Liver (tissue), 9 donors: ENCODE data around the gene ATP2B2. TPM values are rescaled to one million over a fixed set of nuclear protein-coding genes. Genes with fewer than 3 reads are reported as not detected.

Source experiments
- DNase-seq: peaks from one replicate; pipeline ENCODE4 v3.0.0-alpha.2; 2017; ENCODE audit warnings: low spot score
- H3K27ac ChIP-seq, 2 donors: one replicate each; pipeline ENCODE4 v1.7.0; 2013; ENCODE audit warnings: inconsistent platforms in 2 of 2, low read length in 2 of 2, control low read depth in 1 of 2, low read depth in 1 of 2, mild to moderate bottlenecking in 1 of 2
- H3K27me3 ChIP-seq, 4 donors: one replicate each; pipeline versions ENCODE4 v1.6.1 to v1.7.0; 2013; ENCODE audit warnings: low read length in 3 of 4, inconsistent platforms in 1 of 4, mild to moderate bottlenecking in 1 of 4, moderate library complexity in 1 of 4; ENCODE audit not compliant: control insufficient read depth in 4 of 4, insufficient read depth in 4 of 4
- H3K36me3 ChIP-seq, 4 donors: one replicate each; pipeline versions ENCODE4 v1.6.1 to v1.7.0; 2013; ENCODE audit warnings: low read length in 3 of 4, mild to moderate bottlenecking in 3 of 4, low read depth in 1 of 4, moderate library complexity in 1 of 4; ENCODE audit not compliant: control insufficient read depth in 4 of 4, insufficient read depth in 3 of 4
- H3K4me1 ChIP-seq, 4 donors: one replicate each; pipeline versions ENCODE4 v1.6.1 to v1.7.0; 2013; ENCODE audit warnings: low read length in 3 of 4, mild to moderate bottlenecking in 3 of 4, moderate library complexity in 1 of 4; ENCODE audit not compliant: control insufficient read depth in 4 of 4, insufficient read depth in 4 of 4
- H3K4me3 ChIP-seq, 3 donors: one replicate each; pipeline versions ENCODE4 v1.6.1 to v1.7.0; 2013; ENCODE audit warnings: low read length in 3 of 3, control low read depth in 1 of 3, low read depth in 1 of 3, mild to moderate bottlenecking in 1 of 3
- H3K9ac ChIP-seq, 2 donors: one replicate each; pipeline ENCODE4 v1.7.0; 2013; ENCODE audit warnings: low read length in 2 of 2, mild to moderate bottlenecking in 2 of 2, moderate library complexity in 2 of 2, control low read depth in 1 of 2, low read depth in 1 of 2
- H3K9me3 ChIP-seq, 4 donors: one replicate each; pipeline versions ENCODE4 v1.6.1 to v1.7.0; 2013; ENCODE audit warnings: low read length in 3 of 4; ENCODE audit not compliant: control insufficient read depth in 4 of 4
- EGR1 ChIP-seq, 2 donors: IDR thresholded peaks; 2 replicates each; pipeline ENCODE4 v1.6.1; 2016 to 2018; ENCODE audit warnings: antibody characterized with exemption in 2 of 2, low read depth in 2 of 2
- FOXA1 ChIP-seq: IDR thresholded peaks from 2 replicates; pipeline ENCODE4 v1.6.1; 2016; ENCODE audit warnings: antibody characterized with exemption
- FOXA2 ChIP-seq: IDR thresholded peaks from 2 replicates; pipeline ENCODE4 v1.6.1; 2016; ENCODE audit warnings: antibody characterized with exemption
- GABPA ChIP-seq, 2 donors: IDR thresholded peaks in 1 of 2; conservative IDR thresholded peaks in 1 of 2; 2 replicates each; pipeline ENCODE4 v1.6.1; 2016; ENCODE audit warnings: antibody characterized with exemption in 2 of 2, mild to moderate bottlenecking in 1 of 2, moderate library complexity in 1 of 2
- HNF4A ChIP-seq, 2 donors: conservative IDR thresholded peaks; 2 replicates each; pipeline ENCODE4 v1.6.1; 2016; ENCODE audit warnings: antibody characterized with exemption in 2 of 2, mild to moderate bottlenecking in 2 of 2
- HNF4G ChIP-seq: IDR thresholded peaks from 2 replicates; pipeline ENCODE4 v1.6.1; 2016; ENCODE audit warnings: antibody characterized with exemption
- JUND ChIP-seq, 2 donors: IDR thresholded peaks; 2 replicates each; pipeline ENCODE4 v1.6.1; 2016; ENCODE audit warnings: antibody characterized with exemption in 2 of 2
- NR2F2 ChIP-seq: IDR thresholded peaks from 2 replicates; pipeline ENCODE4 v1.6.1; 2016; ENCODE audit warnings: antibody characterized with exemption
- RAD21 ChIP-seq, 2 donors: IDR thresholded peaks; 2 replicates each; pipeline ENCODE4 v1.6.1; 2016; ENCODE audit warnings: antibody characterized with exemption in 2 of 2, mild to moderate bottlenecking in 2 of 2
- RXRA ChIP-seq, 2 donors: IDR thresholded peaks; 2 replicates each; pipeline ENCODE4 v1.6.1; 2017 to 2018; ENCODE audit warnings: antibody characterized with exemption in 2 of 2, mild to moderate bottlenecking in 1 of 2
- SP1 ChIP-seq: IDR thresholded peaks from 2 replicates; pipeline ENCODE4 v1.6.1; 2018; ENCODE audit warnings: antibody characterized with exemption, mild to moderate bottlenecking
- TAF1 ChIP-seq: conservative IDR thresholded peaks from 2 replicates; pipeline ENCODE4 v1.6.1; 2016; ENCODE audit warnings: antibody characterized with exemption, mild to moderate bottlenecking
- YY1 ChIP-seq: IDR thresholded peaks from 2 replicates; pipeline ENCODE4 v1.6.1; 2016; ENCODE audit warnings: antibody characterized with exemption, mild to moderate bottlenecking
- WGBS: extraction: QIAGEN DNeasy Blood & Tissue Kit; methylation state at CpG from one replicate; pipeline ENCODE4 v1.1.7; 2013; 5-methylcytosine and 5-hydroxymethylcytosine counted together
- polyA plus RNA-seq, 2 donors: library from polyadenylated mRNA; stranded (reverse) in 1 of 2; unstranded in 1 of 2; fragments of 200-250 nt in 1 of 2; fragments of >200 nt in 1 of 2; fragmentation: Nextera tagmentation in 1 of 2; extraction: Ambion mirVana in 1 of 2; gene quantifications; one replicate each; pipeline versions ENCODE4 v1.2.1 to v1.2.3, GENCODE V29; 2013 to 2015
- total RNA-seq, 2 donors: library from RNA; depleted of rRNA; stranded (reverse); fragments of >200 nt; gene quantifications; one replicate each; pipeline ENCODE4 v1.2.3, GENCODE V29; 2014
- TF ChIP-seq, protein P1 (sequence below): fragments of 150-350 bp; IDR thresholded peaks from 2 replicates; pipeline ENCODE4 v1.5.1; 2017; ENCODE audit warnings: improper control_type of control experiment, low read depth, low read length; ENCODE audit not compliant: missing input control
- TF ChIP-seq, protein P2 (sequence below): IDR thresholded peaks from 2 replicates; pipeline ENCODE4 v1.6.1; 2016; ENCODE audit warnings: antibody characterized with exemption, mild to moderate bottlenecking
- TF ChIP-seq, protein P3 (sequence below): IDR thresholded peaks from 2 replicates; pipeline ENCODE4 v1.6.1; 2016; ENCODE audit warnings: antibody characterized with exemption
- TF ChIP-seq, protein P4 (sequence below): IDR thresholded peaks from 2 replicates; pipeline ENCODE4 v1.6.1; 2016; ENCODE audit warnings: antibody characterized with exemption
- TF ChIP-seq, protein P5 (sequence below): IDR thresholded peaks from 2 replicates; pipeline ENCODE4 v1.6.1; 2016; ENCODE audit warnings: antibody characterized with exemption
- donor health status: healthy.
- donor health status: healthy.
- donor health status: healthy.
- donor health status: healthy.
- donor health status: healthy.

Gene ATP2B2
- total and polyA plus RNA-seq, 4 donors = 10.4 to 27.8 (median 20.7) TPM

DNA sequence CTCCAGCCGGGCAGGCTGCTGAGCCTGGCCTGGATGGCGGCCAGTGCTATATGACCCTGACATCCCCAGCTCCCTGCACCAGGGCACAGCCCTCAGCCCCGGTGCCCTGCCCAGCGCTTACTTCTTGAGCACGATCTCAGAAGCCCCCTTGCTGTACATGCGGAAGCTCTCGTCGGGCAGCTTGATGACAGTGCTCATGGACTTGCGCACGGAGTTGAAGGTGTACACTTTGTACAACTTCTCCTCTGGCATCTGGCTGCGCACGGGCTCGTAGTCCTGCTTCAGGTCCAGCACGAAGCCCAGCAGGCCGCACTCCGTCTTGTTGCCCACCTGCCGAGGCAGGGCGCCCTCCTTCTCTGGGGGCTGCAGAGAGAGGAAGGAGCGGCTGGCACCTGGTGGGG lies 145.6 kb downstream of the ATP2B2 start:
- Histone ChIP-seq H3K27ac (no peak overlapping the region), H3K4me1 (no peaks in the 10 kb centered on the region), H3K27me3 (no peaks in the 10 kb centered on the region), H3K9ac (no peak overlapping the region), H3K4me3 (no peak overlapping the region), H3K36me3 (peaks cover 10 to 78% (median 32%) of the 10 kb centered on the region in 4 donors), H3K9me3 (no peaks in the 10 kb centered on the region)
- no peak for DNase-seq
- 96% methylated on average over 19 of the region's 19 CpGs for WGBS
- no peak for TF ChIP-seq FOXA2
- no peak for TF ChIP-seq FOXA1

DNA sequence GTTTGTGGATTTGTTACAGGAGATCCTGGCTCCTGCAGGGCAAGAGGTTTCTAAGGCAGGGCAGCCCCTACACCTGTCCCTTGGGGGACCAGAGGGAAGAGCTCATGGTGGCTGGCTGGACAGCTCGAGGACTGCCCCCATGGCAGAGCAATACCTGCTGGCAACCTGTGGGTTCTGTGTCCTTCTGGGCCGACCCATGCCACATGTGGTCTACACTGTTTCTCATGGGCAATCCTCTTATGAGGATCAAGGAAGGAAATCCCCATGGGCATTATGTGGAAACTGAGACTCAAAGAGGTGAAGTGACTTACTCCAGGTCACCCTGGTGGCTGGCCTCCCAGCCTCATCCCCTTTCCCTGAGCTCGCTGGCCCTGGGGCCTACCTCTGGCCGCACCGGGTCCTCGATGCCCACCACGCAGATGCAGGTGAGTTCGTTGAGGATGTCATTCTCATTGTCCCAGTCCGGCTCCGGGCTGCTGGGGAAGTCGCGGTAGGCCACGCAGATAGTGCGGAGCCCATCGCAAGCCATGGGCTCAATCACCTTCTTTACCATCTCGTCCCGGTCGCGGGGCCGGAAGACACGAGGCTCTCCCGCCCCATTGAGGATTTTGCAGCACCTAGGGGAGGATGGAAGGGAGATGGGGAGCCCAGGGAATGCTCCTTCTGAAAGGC lies 146.9 kb downstream of the ATP2B2 start:
- no peak for DNase-seq
- Histone ChIP-seq H3K9ac (no peak overlapping the region), H3K4me3 (no peak overlapping the region), H3K27me3 (no peaks in the 10 kb centered on the region), H3K36me3 (peaks cover 10 to 79% (median 34%) of the 10 kb centered on the region in 4 donors), H3K4me1 (no peaks in the 10 kb centered on the region), H3K27ac (no peak overlapping the region), H3K9me3 (no peaks in the 10 kb centered on the region)
- TF ChIP-seq RXRA (IDR thresholded peaks at IDR 0.05) = no peak
- no peak for TF ChIP-seq HNF4A (conservative IDR thresholded peaks at IDR 0.05)
- no peak for TF ChIP-seq SP1
- no peak for TF ChIP-seq RAD21 (IDR thresholded peaks at IDR 0.05)
- WGBS = 97% methylated on average over 22 of the region's 22 CpGs

DNA sequence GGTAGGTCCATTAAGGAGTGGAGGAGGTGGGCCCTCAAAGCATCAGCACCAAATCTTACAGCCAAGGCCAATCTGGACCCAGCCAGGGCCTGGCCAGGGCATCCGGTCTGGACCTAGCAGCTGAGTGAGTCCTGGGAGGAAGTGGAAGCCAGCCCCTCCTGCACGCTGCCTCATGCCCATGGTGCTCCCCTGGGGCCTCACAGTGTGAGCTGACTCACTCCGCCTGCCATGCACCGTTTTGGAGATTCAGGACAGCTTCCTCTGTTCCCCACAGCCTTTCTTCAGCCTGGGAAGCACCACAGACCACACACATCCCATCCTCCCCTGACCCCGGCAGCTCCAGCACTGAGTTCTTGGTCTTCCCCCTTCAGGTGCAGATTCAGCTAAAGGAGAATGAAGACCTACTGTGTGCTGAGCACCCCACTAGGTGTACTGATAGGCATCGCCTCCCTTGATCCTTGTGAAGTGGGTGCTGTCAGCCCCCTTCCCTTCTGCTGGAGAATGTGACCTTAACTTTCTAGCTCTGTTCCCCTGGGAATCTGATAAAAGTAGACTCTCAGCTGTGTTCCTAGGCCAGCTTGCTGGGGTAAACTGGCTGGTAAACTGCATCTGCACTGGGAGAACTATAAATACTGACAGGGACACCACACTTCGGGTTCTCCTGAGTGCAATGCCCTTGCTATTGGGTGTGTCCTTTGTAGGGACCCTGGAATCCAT lies 147.6 kb downstream of the ATP2B2 start:
- peaks cover 10 to 79% (median 32%) of the 10 kb centered on the region in 4 donors for H3K36me3 ChIP-seq
- TF ChIP-seq NR2F2 = no peak
- no peak for TF ChIP-seq RAD21 (IDR thresholded peaks at IDR 0.05)
- TF ChIP-seq, protein P1, sequence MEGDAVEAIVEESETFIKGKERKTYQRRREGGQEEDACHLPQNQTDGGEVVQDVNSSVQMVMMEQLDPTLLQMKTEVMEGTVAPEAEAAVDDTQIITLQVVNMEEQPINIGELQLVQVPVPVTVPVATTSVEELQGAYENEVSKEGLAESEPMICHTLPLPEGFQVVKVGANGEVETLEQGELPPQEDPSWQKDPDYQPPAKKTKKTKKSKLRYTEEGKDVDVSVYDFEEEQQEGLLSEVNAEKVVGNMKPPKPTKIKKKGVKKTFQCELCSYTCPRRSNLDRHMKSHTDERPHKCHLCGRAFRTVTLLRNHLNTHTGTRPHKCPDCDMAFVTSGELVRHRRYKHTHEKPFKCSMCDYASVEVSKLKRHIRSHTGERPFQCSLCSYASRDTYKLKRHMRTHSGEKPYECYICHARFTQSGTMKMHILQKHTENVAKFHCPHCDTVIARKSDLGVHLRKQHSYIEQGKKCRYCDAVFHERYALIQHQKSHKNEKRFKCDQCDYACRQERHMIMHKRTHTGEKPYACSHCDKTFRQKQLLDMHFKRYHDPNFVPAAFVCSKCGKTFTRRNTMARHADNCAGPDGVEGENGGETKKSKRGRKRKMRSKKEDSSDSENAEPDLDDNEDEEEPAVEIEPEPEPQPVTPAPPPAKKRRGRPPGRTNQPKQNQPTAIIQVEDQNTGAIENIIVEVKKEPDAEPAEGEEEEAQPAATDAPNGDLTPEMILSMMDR = no peak
- TF ChIP-seq RXRA (IDR thresholded peaks at IDR 0.05) = no peak
- TF ChIP-seq, protein P2, sequence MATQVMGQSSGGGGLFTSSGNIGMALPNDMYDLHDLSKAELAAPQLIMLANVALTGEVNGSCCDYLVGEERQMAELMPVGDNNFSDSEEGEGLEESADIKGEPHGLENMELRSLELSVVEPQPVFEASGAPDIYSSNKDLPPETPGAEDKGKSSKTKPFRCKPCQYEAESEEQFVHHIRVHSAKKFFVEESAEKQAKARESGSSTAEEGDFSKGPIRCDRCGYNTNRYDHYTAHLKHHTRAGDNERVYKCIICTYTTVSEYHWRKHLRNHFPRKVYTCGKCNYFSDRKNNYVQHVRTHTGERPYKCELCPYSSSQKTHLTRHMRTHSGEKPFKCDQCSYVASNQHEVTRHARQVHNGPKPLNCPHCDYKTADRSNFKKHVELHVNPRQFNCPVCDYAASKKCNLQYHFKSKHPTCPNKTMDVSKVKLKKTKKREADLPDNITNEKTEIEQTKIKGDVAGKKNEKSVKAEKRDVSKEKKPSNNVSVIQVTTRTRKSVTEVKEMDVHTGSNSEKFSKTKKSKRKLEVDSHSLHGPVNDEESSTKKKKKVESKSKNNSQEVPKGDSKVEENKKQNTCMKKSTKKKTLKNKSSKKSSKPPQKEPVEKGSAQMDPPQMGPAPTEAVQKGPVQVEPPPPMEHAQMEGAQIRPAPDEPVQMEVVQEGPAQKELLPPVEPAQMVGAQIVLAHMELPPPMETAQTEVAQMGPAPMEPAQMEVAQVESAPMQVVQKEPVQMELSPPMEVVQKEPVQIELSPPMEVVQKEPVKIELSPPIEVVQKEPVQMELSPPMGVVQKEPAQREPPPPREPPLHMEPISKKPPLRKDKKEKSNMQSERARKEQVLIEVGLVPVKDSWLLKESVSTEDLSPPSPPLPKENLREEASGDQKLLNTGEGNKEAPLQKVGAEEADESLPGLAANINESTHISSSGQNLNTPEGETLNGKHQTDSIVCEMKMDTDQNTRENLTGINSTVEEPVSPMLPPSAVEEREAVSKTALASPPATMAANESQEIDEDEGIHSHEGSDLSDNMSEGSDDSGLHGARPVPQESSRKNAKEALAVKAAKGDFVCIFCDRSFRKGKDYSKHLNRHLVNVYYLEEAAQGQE = no peak
- no peak for TF ChIP-seq HNF4A (conservative IDR thresholded peaks at IDR 0.05)
- TF ChIP-seq YY1 = no peak
- TF ChIP-seq, protein P3, sequence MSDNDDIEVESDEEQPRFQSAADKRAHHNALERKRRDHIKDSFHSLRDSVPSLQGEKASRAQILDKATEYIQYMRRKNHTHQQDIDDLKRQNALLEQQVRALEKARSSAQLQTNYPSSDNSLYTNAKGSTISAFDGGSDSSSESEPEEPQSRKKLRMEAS = no peak
- no peak for TF ChIP-seq FOXA1
- TF ChIP-seq, protein P4, sequence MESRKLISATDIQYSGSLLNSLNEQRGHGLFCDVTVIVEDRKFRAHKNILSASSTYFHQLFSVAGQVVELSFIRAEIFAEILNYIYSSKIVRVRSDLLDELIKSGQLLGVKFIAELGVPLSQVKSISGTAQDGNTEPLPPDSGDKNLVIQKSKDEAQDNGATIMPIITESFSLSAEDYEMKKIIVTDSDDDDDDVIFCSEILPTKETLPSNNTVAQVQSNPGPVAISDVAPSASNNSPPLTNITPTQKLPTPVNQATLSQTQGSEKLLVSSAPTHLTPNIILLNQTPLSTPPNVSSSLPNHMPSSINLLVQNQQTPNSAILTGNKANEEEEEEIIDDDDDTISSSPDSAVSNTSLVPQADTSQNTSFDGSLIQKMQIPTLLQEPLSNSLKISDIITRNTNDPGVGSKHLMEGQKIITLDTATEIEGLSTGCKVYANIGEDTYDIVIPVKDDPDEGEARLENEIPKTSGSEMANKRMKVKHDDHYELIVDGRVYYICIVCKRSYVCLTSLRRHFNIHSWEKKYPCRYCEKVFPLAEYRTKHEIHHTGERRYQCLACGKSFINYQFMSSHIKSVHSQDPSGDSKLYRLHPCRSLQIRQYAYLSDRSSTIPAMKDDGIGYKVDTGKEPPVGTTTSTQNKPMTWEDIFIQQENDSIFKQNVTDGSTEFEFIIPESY = no peak
- no peak for TF ChIP-seq EGR1 (IDR thresholded peaks at IDR 0.05; ENCODE audit: low read depth in 2 of 2)
- no peak for TF ChIP-seq GABPA (IDR thresholded peaks at IDR 0.05 in 1 of 2, conservative IDR thresholded peaks at IDR 0.05 in 1 of 2)
- TF ChIP-seq FOXA2 = no peak
- no peak for TF ChIP-seq HNF4G
- TF ChIP-seq JUND (IDR thresholded peaks at IDR 0.05) = no peak
- TF ChIP-seq, protein P5, sequence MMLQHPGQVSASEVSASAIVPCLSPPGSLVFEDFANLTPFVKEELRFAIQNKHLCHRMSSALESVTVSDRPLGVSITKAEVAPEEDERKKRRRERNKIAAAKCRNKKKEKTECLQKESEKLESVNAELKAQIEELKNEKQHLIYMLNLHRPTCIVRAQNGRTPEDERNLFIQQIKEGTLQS = no peak
- no peak for TF ChIP-seq TAF1
- TF ChIP-seq SP1 = no peak
- H3K4me3 ChIP-seq = no peak overlapping the region
- DNase-seq = no peak
- no peaks in the 10 kb centered on the region for H3K27me3 ChIP-seq
- H3K9me3 ChIP-seq = no peaks in the 10 kb centered on the region
- 73% methylated on average over 7 of the region's 7 CpGs for WGBS
- no peaks in the 10 kb centered on the region for H3K4me1 ChIP-seq
- H3K27ac ChIP-seq = no peak overlapping the region
- H3K9ac ChIP-seq = no peak overlapping the region
